ENCODE data around the gene MRS2.
"Not testable (repeated sequence)": the region's sequence is repeated elsewhere in the genome, so short reads cannot be mapped to it uniquely, and the experiment has no call there.

Gene MRS2, protein sequence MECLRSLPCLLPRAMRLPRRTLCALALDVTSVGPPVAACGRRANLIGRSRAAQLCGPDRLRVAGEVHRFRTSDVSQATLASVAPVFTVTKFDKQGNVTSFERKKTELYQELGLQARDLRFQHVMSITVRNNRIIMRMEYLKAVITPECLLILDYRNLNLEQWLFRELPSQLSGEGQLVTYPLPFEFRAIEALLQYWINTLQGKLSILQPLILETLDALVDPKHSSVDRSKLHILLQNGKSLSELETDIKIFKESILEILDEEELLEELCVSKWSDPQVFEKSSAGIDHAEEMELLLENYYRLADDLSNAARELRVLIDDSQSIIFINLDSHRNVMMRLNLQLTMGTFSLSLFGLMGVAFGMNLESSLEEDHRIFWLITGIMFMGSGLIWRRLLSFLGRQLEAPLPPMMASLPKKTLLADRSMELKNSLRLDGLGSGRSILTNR

GRCh38 chr6:24402697-24403500 lies at the start of gene MRS2:
Gene MRS2, plus strand, starts transcription at chr6:24402936. Its CDS starts 111 bp downstream, at chr6:24403047.
- peak; percentile 84 for DNase-seq

GRCh38 chr6:24353861-24354260 lies 48.9 kb upstream of the MRS2 start:
- DNase-seq = no peak

- DNase-seq = no peak
These were observed 47.3 kb upstream of the MRS2 start for GRCh38 chr6:24355393-24355792.

DNA sequence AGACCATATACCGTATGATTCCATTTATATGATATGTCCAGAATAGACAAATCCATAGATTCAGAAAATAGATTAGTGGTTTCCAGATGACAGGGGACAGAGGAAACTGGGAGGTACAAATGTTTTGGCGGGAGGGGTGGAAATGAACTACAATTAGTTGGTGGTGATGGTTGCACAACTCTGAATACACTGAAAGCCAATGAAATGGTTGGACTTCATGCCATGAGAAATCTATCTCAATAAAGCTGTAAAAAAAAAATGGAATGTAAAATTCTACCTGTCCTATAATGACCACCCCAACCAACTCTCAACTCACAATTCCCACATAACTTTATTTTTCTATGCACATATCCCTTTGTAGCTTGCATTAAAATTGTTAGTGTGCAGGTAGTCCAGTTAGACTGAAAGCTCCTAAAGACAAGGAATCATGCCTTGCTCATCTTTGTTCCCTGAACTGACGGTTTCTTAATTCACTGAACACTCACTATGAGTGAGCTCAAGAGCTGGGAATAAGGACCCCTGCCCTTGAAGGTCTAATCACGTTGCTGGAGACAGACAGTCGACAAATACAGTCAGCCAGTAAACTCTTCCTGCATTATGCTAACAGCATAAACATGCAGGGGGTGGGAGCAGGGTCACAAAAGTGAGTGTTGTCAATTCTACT lies 46.3 kb upstream of the MRS2 start:
- DNase-seq = no peak

- no peak for DNase-seq
These were observed 45.2 kb upstream of the MRS2 start, which contains the start of gene DCDC2 for GRCh38 chr6:24357336-24358218. Gene DCDC2, minus strand, starts transcription at chr6:24358059. Its CDS starts 309 bp downstream, at chr6:24357750.

DNA sequence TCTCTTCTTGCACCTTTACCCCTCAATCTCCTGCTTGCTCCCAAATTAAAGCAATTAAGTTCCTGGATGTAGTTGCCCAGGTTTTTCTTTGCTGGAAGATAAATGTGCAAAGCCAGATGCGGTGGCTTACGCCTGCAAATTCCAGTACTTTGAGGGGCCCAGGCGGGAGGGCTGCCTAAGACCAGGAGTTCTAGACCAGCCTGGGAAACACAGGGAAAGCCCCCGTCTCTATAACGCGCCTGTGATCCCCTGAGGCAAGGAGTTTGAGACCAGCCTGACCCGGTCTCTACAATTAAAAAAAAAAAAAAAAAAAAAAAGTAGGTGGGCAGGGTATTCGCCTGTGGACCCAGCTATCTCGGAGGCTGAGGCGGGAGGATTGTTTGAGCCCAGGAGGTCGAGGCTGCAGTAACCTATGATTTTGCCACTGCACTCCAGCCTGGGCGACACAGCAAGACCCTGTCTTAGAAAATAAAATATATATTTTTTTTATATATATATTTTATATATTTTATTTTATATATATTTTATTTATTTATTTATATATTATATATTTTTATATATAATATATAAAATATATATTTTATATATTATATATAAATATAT lies 44.4 kb upstream of the MRS2 start:
- DNase-seq = no peak

DNA sequence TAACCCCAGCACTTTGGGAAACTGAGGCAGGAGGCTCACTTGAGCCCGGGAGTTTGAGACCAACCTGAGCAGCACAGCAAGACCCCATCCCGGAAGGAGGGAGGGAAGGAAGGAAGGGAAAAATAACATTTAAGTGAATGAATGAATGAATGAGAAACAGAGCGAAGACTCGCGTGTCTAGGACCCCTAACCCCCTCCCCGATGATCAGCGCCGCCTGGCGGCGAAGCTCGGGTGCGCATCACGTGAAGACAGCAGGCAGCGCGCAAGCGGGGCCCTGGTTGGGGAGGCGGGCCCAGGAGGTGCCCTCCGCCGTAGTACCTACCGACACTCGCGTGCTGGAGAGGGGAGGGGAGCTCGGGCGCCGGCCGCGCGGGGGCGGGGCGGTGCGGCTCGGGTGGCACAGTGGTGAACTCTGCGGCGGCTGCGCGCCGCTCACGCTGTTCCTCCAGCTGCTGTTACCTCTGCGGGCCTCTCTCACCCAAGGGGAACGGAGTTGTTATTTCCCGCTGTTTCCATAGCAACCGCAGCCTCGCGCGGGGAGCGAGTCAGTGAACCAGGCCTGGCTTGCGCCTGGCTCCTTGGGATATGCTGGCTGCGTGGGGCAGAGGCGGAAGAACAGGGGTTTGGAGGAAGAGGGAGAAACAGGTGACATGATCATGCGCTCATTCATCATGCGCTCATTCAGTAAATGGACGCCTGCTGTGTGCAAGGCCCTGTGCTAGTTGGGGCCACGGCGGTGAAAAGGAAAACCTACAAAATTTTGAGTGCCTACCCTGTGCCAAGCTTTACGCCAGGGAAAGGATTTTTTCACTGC lies 42.9 kb upstream of the MRS2 start:
- DNase-seq = peak; percentile 59

DNA sequence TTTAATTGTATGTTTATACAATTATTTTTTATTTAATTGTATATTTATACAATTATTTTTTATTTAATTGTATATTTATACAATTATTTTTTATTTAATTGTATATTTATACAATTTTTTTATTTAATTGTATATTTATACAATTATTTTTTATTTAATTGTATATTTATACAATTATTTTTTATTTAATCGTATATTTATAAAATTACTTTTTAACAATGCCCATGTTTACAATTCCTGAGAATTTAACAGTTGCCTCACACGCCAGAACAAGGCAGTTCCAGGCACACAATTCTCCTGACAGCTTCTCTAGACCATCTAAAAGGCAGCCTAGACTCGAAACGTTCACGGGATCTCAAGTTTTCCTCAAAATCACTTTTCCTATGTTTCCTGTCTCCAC lies 40.4 kb upstream of the MRS2 start:
- not testable (repeated sequence) for DNase-seq

GRCh38 chr6:24365103-24365633 lies 37.6 kb upstream of the MRS2 start:
- DNase-seq = not testable (repeated sequence)

DNA sequence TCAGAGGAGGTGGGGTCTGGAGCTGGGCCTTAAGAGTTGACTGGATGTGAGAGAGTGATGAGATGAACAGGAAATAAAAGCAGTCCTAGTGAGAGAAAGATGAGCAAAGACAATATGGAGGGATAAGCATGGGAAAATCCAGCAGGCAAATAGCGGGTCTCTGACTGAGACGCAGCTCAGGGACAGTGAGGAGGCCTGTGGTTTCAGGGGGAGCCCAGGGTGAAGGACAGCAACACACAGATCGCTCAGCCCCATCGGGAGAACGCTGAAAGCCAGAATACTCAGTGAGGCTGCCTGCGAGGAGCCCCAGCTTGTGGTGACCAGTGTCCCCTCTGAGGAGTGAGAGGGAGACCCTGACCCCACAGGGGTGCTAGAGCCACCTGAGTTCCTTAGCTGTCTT lies 28.1 kb upstream of the MRS2 start:
- DNase-seq = no peak

DNA sequence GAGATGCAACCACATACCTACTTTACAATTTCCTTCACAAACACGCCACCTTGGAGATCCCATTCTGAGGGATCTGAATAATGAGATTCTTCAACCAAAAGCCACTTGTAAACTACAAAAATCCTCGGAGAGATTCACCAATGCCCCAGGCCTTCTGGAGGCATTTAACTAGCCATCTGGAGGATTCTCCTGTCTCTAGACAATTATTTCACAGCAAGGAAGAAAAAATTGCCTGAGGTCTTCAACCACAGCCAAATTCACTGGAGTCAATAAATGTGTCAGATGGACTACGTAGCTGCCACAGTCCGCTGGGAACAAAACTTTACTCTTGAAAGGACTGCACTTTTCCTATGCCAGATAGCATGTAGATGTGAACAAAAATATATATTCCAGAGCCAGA lies 25.9 kb upstream of the MRS2 start:
- no peak for DNase-seq

DNA sequence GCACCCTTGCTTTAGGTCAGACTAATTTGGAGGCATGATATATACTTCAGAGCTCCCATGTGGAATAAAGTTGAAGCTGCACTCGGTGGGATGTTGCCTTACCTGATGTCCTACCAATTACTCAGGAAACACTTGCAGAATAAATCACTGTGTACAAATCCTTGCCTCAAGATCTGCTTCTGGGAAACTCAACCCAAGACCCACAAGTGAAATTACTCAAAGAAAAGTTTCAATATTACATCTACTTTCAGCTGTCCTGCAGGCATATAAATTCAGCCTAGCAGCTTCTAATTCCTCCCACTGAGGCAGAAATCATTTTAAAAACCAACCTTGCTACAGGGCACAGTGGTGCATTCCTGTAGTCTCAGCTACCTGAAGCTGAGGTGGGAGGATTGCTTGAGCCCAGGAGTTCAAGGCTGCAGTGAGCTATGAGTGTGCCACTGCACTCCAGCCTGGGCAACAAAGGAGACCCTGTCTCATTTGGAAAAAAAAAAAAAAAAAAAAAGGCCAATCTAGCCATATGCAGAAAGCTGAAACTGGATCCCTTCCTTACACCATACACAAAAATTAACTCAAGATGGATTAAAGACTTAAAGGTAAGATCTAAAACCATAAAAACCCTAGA lies 24.2 kb upstream of the MRS2 start:
- no peak for DNase-seq

- DNase-seq = no peak
These were observed 21.1 kb upstream of the MRS2 start for GRCh38 chr6:24381476-24382219.

GRCh38 chr6:24382220-24382540 lies 20.6 kb upstream of the MRS2 start:
- DNase-seq = no peak

GRCh38 chr6:24382891-24383494 lies 19.7 kb upstream of the MRS2 start:
- not testable (repeated sequence) for DNase-seq

DNA sequence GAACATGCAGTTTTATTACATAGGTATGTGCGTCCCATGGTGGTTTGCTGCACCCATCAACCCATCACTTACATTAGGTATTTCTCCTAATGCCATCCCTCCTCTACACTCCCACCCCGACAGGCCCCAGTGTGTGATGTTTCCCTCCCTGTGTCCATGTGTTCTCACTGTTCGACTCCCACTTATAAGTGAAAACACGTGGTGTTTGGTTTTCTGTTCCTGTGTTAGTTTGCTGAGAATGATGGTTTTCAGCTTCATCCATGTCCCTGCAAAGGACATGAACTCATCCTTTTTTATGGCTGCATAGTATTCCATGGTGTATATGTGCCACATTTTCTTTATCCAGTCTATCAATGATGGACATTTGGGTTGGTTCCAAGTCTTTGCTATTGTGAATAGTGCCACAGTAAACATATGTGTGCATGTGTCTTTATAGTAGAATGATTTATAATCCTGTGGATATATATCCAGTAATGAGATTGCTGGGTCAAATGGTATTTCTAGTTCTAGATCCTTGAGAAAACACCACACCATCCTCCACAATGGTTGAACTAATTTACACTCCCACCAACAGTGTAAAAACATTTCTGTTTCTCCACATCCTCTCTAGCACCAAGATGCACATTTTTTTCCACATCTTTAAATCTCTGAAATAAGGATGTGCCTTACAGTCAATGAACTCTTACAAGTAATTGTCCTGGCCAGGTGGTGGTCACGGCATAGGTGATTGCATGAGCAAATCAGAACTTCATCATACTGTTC lies 18.2 kb upstream of the MRS2 start:
- not testable (repeated sequence) for DNase-seq

DNA sequence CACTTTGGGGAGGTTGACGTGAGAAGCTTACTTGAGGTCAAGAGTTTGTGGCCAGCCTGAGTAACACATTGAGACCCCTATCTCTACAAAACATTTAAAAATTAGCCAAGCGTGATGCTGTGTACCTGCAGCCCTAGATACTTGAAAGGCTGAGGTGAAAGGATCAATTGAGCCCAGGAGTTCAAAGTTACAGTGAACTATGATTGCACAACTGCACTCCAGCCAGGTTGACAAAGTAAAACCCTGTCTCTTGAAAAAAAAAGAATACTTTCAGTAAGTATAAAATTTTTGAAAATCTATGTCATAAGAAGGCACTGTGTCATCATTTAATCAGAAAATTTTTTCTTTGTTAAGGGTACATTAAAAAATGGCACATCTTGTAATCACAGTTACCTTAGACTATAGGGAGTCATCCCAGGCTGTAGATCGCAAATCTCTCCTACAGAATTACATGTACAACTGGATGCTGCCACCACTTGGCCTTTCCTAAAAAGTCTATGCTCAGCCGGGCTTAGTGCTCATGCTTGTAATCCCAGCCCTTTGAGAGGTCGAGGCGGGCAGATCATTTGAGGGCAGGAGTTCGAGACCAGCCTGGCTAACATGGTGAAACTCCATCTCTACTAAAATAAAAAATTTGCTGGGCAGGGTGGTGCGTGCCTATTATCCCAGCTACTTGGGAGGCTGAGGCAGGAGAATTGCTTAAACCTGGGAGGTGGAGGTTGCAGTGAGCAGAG lies 17.0 kb upstream of the MRS2 start:
- DNase-seq = no peak

- no peak for DNase-seq
These were observed 14.9 kb upstream of the MRS2 start for GRCh38 chr6:24387818-24388217.
